NCI-H526 treated with DMSO at 0.1 percent for 48 hours (cell line): ENCODE measurements around the gene OSBPL2.

Experiments used
- DNase-seq: peaks from one replicate; lab custom pipeline; 2025; lab: John Stamatoyannopoulos, UW

OSBPL2 gene

GRCh38 chr20:62222266-62222850 is 16.0 kb upstream of the OSBPL2 start:
- no peak for DNase-seq

GRCh38 chr20:62222972-62223371 is 15.3 kb upstream of the OSBPL2 start:
- DNase-seq: no peak

GRCh38 chr20:62223571-62223970 is 14.8 kb upstream of the OSBPL2 start:
- DNase-seq: no peak

- no peak for DNase-seq
These were observed 14.0 kb upstream of the OSBPL2 start for GRCh38 chr20:62224113-62224855.

GRCh38 chr20:62225026-62225425 is 13.3 kb upstream of the OSBPL2 start:
- no peak for DNase-seq

GRCh38 chr20:62225820-62226635 is 12.3 kb upstream of the OSBPL2 start:
- DNase-seq: no peak

- DNase-seq: no peak
These were observed 11.4 kb upstream of the OSBPL2 start for GRCh38 chr20:62226707-62227590.

- no peak for DNase-seq
These were observed 10.7 kb upstream of the OSBPL2 start for GRCh38 chr20:62227591-62227976.

- DNase-seq: no peak
These were observed 10.1 kb upstream of the OSBPL2 start for GRCh38 chr20:62227977-62228958.

GRCh38 chr20:62228982-62229545 is 9.3 kb upstream of the OSBPL2 start:
- DNase-seq: no peak

GRCh38 chr20:62229667-62230066 is 8.7 kb upstream of the OSBPL2 start:
- DNase-seq: no peak

- DNase-seq: no peak
These were observed 8.0 kb upstream of the OSBPL2 start for GRCh38 chr20:62230276-62230675.

GRCh38 chr20:62230696-62231095 is 7.6 kb upstream of the OSBPL2 start:
- no peak for DNase-seq

- DNase-seq: no peak
These were observed 7.0 kb upstream of the OSBPL2 start for GRCh38 chr20:62231292-62231691.

GRCh38 chr20:62232194-62232593 is 6.1 kb upstream of the OSBPL2 start:
- DNase-seq: no peak

GRCh38 chr20:62232770-62233645 is 5.3 kb upstream of the OSBPL2 start:
- no peak for DNase-seq

GRCh38 chr20:62233684-62234083 is 4.6 kb upstream of the OSBPL2 start:
- DNase-seq: no peak

- no peak for DNase-seq
These were observed 4.0 kb upstream of the OSBPL2 start for GRCh38 chr20:62234339-62234738.

- DNase-seq: no peak
These were observed 3.1 kb upstream of the OSBPL2 start for GRCh38 chr20:62235001-62235776.
